HEK293T (cell line): ENCODE results near the gene FKRP.
"Not testable (repeated sequence)": the region's sequence is repeated elsewhere in the genome, so short reads cannot be mapped to it uniquely, and the experiment has no call there.

Source experiments
- CTCF ChIA-PET: fragments of 350-600 bp; formaldehyde crosslinking; extraction: SDS; loops from one replicate; lab custom pipeline; 2021; ENCODE audit warnings: antibody characterized with exemption, inconsistent platforms; lab: Yijun Ruan, JAX
- POLR2A ChIA-PET: fragments of 350-600 bp; formaldehyde crosslinking; extraction: SDS; loops from one replicate; lab custom pipeline; 2020; ENCODE audit warnings: antibody characterized with exemption, inconsistent platforms; lab: Yijun Ruan, JAX
- DNase-seq: peaks from one replicate; pipeline ENCODE4 v3.0.0; 2012; ENCODE audit warnings: mixed read lengths; ENCODE audit errors: extremely low spot score
- ARNT ChIP-seq: fragments of 450-650 bp; IDR thresholded peaks from 2 replicates; pipeline ENCODE4 v1.6.1; 2017; ENCODE audit warnings: mild to moderate bottlenecking
- BHLHE40 ChIP-seq: fragments of 450-650 bp; IDR thresholded peaks from 2 replicates; pipeline ENCODE4 v1.6.1; 2016; ENCODE audit warnings: mild to moderate bottlenecking, moderate library complexity, borderline replicate concordance
- CTBP1 ChIP-seq: fragments of 450-650 bp; IDR thresholded peaks from 2 replicates; pipeline ENCODE4 v1.6.1; 2016; ENCODE audit warnings: borderline replicate concordance
- ELF4 ChIP-seq: fragments of 450-650 bp; IDR thresholded peaks from 2 replicates; pipeline ENCODE4 v1.6.1; 2017; ENCODE audit warnings: antibody characterized with exemption
- FOXA1 ChIP-seq: fragments of 450-650 bp; IDR thresholded peaks from 2 replicates; pipeline ENCODE4 v1.6.1; 2016; ENCODE audit warnings: mild to moderate bottlenecking
- FOXK2 ChIP-seq: fragments of 450-650 bp; IDR thresholded peaks from 2 replicates; pipeline ENCODE4 v1.6.1; 2016; ENCODE audit warnings: mild to moderate bottlenecking
- FOXM1 ChIP-seq: fragments of 450-650 bp; IDR thresholded peaks from 2 replicates; pipeline ENCODE4 v1.6.1; 2017; ENCODE audit warnings: mild to moderate bottlenecking, borderline replicate concordance
- HDGF ChIP-seq: fragments of 450-650 bp; IDR thresholded peaks from 2 replicates; pipeline ENCODE4 v1.6.1; 2017; ENCODE audit warnings: antibody characterized with exemption, borderline replicate concordance
- L3MBTL2 ChIP-seq: fragments of 450-650 bp; conservative IDR thresholded peaks from 2 replicates; pipeline ENCODE4 v1.6.1; 2016; ENCODE audit warnings: mild to moderate bottlenecking
- LEF1 ChIP-seq: fragments of 450-650 bp; IDR thresholded peaks from 2 replicates; pipeline ENCODE4 v1.6.1; 2017; ENCODE audit warnings: mild to moderate bottlenecking, borderline replicate concordance
- NFRKB ChIP-seq: fragments of 450-650 bp; IDR thresholded peaks from 2 replicates; pipeline ENCODE4 v1.6.1; 2016; ENCODE audit warnings: mild to moderate bottlenecking, moderate library complexity
- SP1 ChIP-seq: fragments of 450-650 bp; IDR thresholded peaks from 2 replicates; pipeline ENCODE4 v1.6.1; 2017
- SUZ12 ChIP-seq: fragments of 450-650 bp; IDR thresholded peaks from 2 replicates; pipeline ENCODE4 v1.6.1; 2016; ENCODE audit warnings: mild to moderate bottlenecking
- TARDBP ChIP-seq: fragments of 450-650 bp; IDR thresholded peaks from 2 replicates; pipeline ENCODE4 v1.6.1; 2016
- ZNF384 ChIP-seq: fragments of 450-650 bp; IDR thresholded peaks from 2 replicates; pipeline ENCODE4 v1.6.1; 2016
- TF ChIP-seq, protein P1 (sequence below): fragments of 450-650 bp; IDR thresholded peaks from 2 replicates; pipeline ENCODE4 v1.6.1; 2016

FKRP gene

DNA sequence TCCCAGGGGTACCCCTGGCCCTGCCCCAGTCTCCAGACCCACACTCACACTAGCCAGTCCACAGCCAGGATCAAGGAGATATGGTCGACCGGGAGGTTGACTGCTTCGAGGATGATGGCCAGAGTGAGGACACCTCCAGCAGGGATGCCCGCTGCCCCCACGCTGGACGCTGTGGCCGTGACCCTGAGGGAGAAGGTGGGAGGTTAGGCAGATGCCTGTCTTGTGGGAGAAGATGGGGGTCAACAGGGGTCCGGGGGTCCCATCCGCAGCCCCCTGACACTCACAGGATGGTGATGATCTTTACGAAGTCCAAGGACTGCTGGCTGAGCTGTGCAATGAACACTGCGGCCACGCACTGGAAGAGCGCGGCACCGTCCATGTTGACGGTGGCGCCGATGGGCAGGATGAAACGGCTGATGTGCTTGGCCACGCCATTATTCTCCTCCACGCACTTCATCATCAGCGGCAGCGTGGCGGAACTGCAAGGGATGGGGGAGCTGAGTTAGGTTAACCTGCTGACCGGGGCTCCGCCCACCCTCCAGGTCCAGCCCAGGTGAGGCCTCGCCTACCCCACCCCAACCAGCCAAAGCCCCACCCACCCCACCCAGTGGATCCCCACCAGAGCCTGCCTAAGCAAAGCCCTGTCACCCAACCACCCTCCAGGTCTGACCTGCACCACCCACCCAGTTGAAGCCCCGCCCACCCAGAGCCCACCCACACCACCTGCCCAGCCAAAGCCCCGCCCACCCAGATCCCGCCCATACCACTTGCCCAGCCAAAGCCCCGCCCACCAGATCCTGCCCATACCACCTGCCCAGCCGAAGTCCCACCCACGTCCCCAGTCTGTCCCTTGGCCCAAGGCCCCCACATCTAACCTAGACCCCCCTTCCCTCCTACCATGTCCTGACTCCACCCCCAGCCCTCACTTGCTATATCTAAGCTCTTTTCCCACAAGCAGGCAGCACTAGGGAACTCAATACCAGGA lies 31.4 kb downstream of the FKRP start:
- ChIA-PET CTCF (no interaction called here), POLR2A (interaction anchor here (1.0 kb wide), 2 partner anchors 9 to 11 kb away, joined by 4 to 7 read pairs; partner anchors contain the start of gene SLC1A5)
- TF ChIP-seq LEF1 (no peak), FOXA1 (no peak), L3MBTL2 (no peak), ZNF384 (no peak), FOXM1 (no peak), ELF4 (no peak), SUZ12 (no peak), CTBP1 (no peak), HDGF (no peak), BHLHE40 (no peak), SP1 (no peak)
- TF ChIP-seq, protein P1, sequence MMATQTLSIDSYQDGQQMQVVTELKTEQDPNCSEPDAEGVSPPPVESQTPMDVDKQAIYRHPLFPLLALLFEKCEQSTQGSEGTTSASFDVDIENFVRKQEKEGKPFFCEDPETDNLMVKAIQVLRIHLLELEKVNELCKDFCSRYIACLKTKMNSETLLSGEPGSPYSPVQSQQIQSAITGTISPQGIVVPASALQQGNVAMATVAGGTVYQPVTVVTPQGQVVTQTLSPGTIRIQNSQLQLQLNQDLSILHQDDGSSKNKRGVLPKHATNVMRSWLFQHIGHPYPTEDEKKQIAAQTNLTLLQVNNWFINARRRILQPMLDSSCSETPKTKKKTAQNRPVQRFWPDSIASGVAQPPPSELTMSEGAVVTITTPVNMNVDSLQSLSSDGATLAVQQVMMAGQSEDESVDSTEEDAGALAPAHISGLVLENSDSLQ = no peak
- DNase-seq = peak; percentile 36

DNA sequence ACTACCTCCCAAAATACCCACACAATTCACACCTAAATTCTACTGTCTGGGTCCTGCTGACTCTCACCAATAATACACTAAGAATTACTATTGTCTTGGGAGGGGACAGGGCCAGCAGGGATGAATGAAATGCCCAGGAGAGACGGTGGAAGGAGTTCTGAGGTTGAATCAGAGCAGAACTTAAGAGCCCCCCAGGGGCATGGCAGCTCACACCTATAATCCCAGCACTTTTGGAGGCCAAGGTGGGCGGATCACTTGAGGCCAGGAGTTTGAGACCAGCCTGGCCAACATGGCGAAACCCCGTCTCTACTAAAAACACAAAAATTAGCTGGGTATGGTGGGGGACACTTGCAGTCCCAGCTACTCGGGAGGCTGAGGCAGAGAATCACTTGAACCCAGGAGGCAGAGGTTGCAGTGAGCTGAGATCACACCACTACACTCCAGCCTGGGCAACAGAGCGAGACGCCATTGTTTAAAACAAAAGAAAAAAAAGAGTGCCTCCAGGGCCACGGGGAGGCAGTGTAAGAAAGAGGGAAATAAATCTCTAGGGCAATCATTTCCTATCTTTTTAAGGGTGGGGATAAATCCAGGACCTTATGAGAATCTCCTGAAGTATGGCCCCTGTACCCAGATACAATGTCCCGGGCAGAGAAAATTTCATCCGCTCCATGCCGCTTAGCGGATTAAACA lies 32.2 kb downstream of the FKRP start:
- DNase-seq, CTCF ChIA-PET: not testable (repeated sequence)
- POLR2A ChIA-PET = interaction anchor here (1.0 kb wide), 2 partner anchors 8 to 10 kb away, joined by 4 to 7 read pairs; partner anchors contain the start of gene SLC1A5

DNA sequence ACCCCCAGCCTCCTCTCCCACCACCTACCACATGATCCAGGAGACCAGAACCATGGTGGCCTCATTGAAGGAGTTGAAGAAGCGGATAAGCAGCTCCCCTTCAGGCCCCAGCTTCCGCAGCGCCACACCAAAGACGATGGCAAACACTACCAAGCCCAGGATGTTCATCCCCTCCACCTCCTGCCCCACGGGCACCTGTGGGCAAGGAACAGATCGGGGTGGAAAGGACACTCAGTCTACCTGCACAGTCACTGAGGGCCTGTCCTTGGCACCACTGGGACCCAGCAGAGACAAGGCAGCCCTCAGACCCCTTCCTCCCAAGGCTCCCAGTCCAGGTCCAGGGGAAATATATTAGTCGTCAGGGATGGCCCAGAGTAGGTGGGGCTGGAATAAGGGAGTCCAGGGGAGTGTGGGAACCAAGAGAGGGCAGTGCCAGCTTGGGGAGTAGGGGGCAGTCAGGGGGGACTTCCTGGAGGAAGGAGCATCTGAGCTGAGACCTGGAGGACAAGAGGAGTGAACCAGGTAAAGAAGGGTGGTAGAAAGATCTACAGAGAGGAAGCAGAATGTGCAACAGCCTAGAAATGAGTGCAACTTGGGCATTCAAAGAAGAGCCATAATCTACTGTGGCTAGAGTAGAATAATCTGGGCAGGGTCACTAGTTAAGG lies 36.6 kb downstream of the FKRP start:
- no peak for TF ChIP-seq TARDBP
- no peak for TF ChIP-seq FOXK2
- no peak for TF ChIP-seq LEF1
- TF ChIP-seq NFRKB = no peak
- TF ChIP-seq BHLHE40 = no peak
- TF ChIP-seq, protein P1 = no peak
- TF ChIP-seq L3MBTL2 = no peak
- no peak for TF ChIP-seq CTBP1
- TF ChIP-seq HDGF = no peak
- no peak for TF ChIP-seq ELF4
- no peak for TF ChIP-seq SUZ12
- no peak for TF ChIP-seq FOXA1
- no peak for TF ChIP-seq ZNF384
- ChIA-PET POLR2A (no interaction called here), CTCF (no interaction called here)
- DNase-seq = no peak

DNA sequence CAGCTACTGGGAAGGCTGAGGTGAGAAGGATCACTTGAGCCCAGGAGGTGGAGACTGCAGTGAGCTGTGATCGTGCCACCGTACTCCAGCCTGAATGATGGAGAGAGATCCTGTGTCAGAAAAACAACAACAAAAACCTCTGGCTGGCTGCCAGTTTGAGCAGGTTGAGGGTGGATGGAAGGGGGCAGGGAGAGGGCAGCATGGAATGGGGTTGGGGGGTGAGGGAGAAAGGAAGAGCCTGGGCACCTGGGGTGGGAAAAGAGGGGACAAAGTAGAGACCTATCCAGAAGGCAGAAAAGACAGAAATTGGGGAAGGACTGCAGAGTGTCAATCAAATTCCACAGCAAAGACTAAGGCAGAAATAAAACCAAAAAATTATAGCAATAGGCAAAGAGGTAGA lies 37.8 kb downstream of the FKRP start:
- ChIA-PET POLR2A (interaction anchor here (1.5 to 3.8 kb wide), 4 partner anchors 16 to 58 kb away, joined by 3 to 20 read pairs (median 6); no protein-coding TSS in a partner anchor), CTCF (no interaction called here)
- DNase-seq = no peak
- no peak for TF ChIP-seq BHLHE40
- TF ChIP-seq, protein P1 = peak; percentile 90
- TF ChIP-seq FOXA1 = no peak
- no peak for TF ChIP-seq TARDBP
- TF ChIP-seq ARNT = no peak

DNA sequence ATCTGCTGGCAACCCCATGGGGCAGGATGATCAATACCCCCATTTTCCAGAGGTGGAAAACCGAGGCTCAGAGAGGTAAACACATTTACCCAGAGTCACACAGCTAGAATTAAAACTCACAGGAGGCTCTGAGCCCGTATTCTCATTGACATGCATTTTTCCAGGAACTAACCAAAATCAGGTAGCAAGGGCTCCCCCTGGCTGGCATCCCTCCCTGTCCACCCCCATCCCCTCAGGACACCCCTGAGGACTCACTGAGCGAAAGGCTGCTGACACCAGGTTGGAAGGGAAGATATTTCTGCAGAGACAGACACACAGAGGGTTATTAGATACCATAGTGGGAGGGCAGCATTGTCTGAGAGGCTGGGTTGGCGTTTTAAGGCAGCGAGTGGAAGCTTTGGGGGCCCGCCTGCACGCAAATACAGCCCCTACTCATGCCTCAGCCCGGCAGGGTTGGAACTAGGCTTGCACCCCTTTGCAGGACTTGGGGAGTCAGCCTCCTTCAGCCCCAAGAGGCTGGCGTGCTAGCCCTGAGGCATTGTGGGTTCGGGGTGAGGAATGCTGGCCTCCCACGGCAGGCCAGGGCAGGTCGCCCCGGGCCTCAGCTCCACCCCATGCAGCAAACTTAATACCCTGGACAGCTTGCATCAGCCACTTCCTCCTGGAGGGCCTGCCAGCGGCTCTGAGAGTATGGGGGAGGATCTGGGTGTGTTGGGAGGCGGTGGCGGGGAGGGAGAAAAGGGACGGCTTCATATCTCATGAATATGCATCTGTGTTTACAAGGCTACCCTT lies 38.6 kb downstream of the FKRP start:
- peak; percentile 78 for DNase-seq
- ChIA-PET POLR2A (interaction anchor here (0.8 to 3.8 kb wide), 19 partner anchors 12 to 129 kb away, joined by 3 to 20 read pairs (median 3); partner anchors contain the start of gene AP2S1), CTCF (interaction anchor here (0.8 to 1.2 kb wide), 2 partner anchors 18 to 26 kb away, joined by 3 to 5 read pairs; no protein-coding TSS in a partner anchor)
- TF ChIP-seq, protein P1 = peak; percentile 16; the same call in 1 of the 2 replicates
- TF ChIP-seq ZNF384 (no peak), HDGF (peak; percentile 98)
